Activated CD8-positive, alpha-beta T cell treated with anti-CD3 and anti-CD28 coated beads for 36 hours (primary cell): ENCODE results near the gene VPS9D1. TPM values are rescaled to one million over a fixed set of nuclear protein-coding genes. Genes with fewer than 3 reads are reported as not detected.
"Not testable (repeated sequence)": the region's sequence is repeated elsewhere in the genome, so short reads cannot be mapped to it uniquely, and the experiment has no call there.

Source experiments
- ATAC-seq: fragments of 200-7000 bp; cut with Tn5 transposase; one replicate; pipeline ENCODE4 v1.10.0; 2021; ENCODE audit warnings: mild to moderate bottlenecking, moderate library complexity
- CTCF ChIA-PET: fragments of 350-600 bp; sonication (Branson Sonifier 250); formaldehyde crosslinking; loops from one replicate; lab custom pipeline; 2021; ENCODE audit warnings: antibody characterized with exemption; lab: Charles Lee
- POLR2A ChIA-PET: fragments of 350-600 bp; sonication (Branson Sonifier 250); formaldehyde crosslinking; loops from one replicate; lab custom pipeline; 2021; ENCODE audit warnings: antibody characterized with exemption; lab: Charles Lee
- DNase-seq: peaks from one replicate; pipeline ENCODE4 v3.0.0-alpha.2; 2020
- H3K27ac Mint-ChIP-seq: one replicate; pipeline ENCODE4 v1.8.0; 2021; ENCODE audit warnings: mild to moderate bottlenecking, mixed read lengths
- H3K27me3 Mint-ChIP-seq: one replicate; pipeline ENCODE4 v1.8.0; 2021; ENCODE audit warnings: mixed read lengths
- H3K36me3 Mint-ChIP-seq: one replicate; pipeline ENCODE4 v1.8.0; 2021; ENCODE audit warnings: low read depth, mixed read lengths
- H3K4me1 Mint-ChIP-seq: one replicate; pipeline ENCODE4 v1.8.0; 2021; ENCODE audit warnings: low read depth, mixed read lengths
- H3K4me3 Mint-ChIP-seq: one replicate; pipeline ENCODE4 v1.8.0; 2021; ENCODE audit warnings: mild to moderate bottlenecking, moderate library complexity, mixed read lengths
- H3K9me3 Mint-ChIP-seq: one replicate; pipeline ENCODE4 v1.8.0; 2021; ENCODE audit warnings: mixed read lengths
- CTCF ChIP-seq: fragments of 200-600 bp; IDR thresholded peaks from one replicate; pipeline ENCODE4 v1.8.0; 2022; ENCODE audit warnings: antibody characterized with exemption, mild to moderate bottlenecking
- intact Hi-C: fragments of 100-400 bp; cut with micrococcal nuclease; formaldehyde crosslinking; loops from one replicate; pipeline ENCODE4 v1.10.0; 2022
- total RNA-seq, 2 experiments: library from RNA; stranded (reverse); gene quantifications; one replicate each; pipeline ENCODE4 v1.2.3, GENCODE V29; 2021

Gene VPS9D1
- total RNA-seq, 2 experiments from 2014 or later: 1.5 to 1.6 TPM

- Mint-ChIP-seq H3K9me3 (no peaks in the 10 kb centered on the region), H3K27ac (no peak overlapping the region), H3K4me1 (peaks cover 21% of the 10 kb centered on the region), H3K27me3 (no peaks in the 10 kb centered on the region), H3K36me3 (no peaks in the 10 kb centered on the region), H3K4me3 (no peak overlapping the region)
- CTCF ChIA-PET: no interaction called here
- TF ChIP-seq CTCF: no peak
- no peak for ATAC-seq
- intact Hi-C loops: no loop called here
- no peak for DNase-seq
- POLR2A ChIA-PET: no interaction called here
Measured at GRCh38 chr16:89672177-89672941, 48.3 kb downstream of the VPS9D1 start.

- H3K4me3 Mint-ChIP-seq, intact Hi-C loops, H3K27me3 Mint-ChIP-seq, H3K36me3 Mint-ChIP-seq, DNase-seq, ATAC-seq, H3K27ac Mint-ChIP-seq, H3K9me3 Mint-ChIP-seq, CTCF ChIA-PET: not testable (repeated sequence)
- POLR2A ChIA-PET: interaction anchor here (1.6 kb wide), 1 partner anchor 13 kb away, joined by 5 read pairs; no protein-coding TSS in a partner anchor
- H3K4me1 Mint-ChIP-seq: peaks cover 21% of the 10 kb centered on the region
Measured at GRCh38 chr16:89671565-89671964, 49.1 kb downstream of the VPS9D1 start.

GRCh38 chr16:89670496-89671431 is 49.9 kb downstream of the VPS9D1 start:
- TF ChIP-seq CTCF: no peak
- Mint-ChIP-seq H3K4me1 (peaks cover 21% of the 10 kb centered on the region), H3K27ac (no peak overlapping the region), H3K36me3 (no peaks in the 10 kb centered on the region), H3K27me3 (no peaks in the 10 kb centered on the region), H3K4me3 (no peak overlapping the region), H3K9me3 (no peaks in the 10 kb centered on the region)
- ATAC-seq: peak; percentile 34
- POLR2A ChIA-PET: interaction anchor here (0.7 to 1.6 kb wide), 3 partner anchors 9 to 16 kb away, joined by 3 to 5 read pairs (median 4); partner anchors contain the start of gene CDK10
- CTCF ChIA-PET: no interaction called here
- DNase-seq: no peak
- intact Hi-C loops: no loop called here

- Mint-ChIP-seq H3K9me3 (no peaks in the 10 kb centered on the region), H3K27ac (no peak overlapping the region), H3K27me3 (no peaks in the 10 kb centered on the region), H3K4me3 (no peak overlapping the region), H3K4me1 (peaks cover 21% of the 10 kb centered on the region), H3K36me3 (no peaks in the 10 kb centered on the region)
- no peak for TF ChIP-seq CTCF
- ChIA-PET POLR2A (interaction anchor here (1.5 kb wide), 1 partner anchor 17 kb away, joined by 4 read pairs; the partner anchor contains the start of gene CDK10), CTCF (no interaction called here)
- ATAC-seq (no peak), DNase-seq (no peak)
- intact Hi-C loops: no loop called here
Measured at GRCh38 chr16:89669755-89670154, 50.9 kb downstream of the VPS9D1 start.

- Mint-ChIP-seq H3K27me3 (no peaks in the 10 kb centered on the region), H3K4me3 (no peak overlapping the region), H3K4me1 (peaks cover 21% of the 10 kb centered on the region), H3K27ac (no peak overlapping the region), H3K9me3 (no peaks in the 10 kb centered on the region), H3K36me3 (no peaks in the 10 kb centered on the region)
- POLR2A ChIA-PET: no interaction called here
- intact Hi-C loops: no loop called here
- ATAC-seq (no peak), DNase-seq (no peak)
- CTCF ChIA-PET: interaction anchor here (1.0 kb wide), 2 partner anchors 9 to 93 kb away, joined by 3 read pairs; partner anchors contain the start of gene CPNE7
- TF ChIP-seq CTCF: no peak
Measured at GRCh38 chr16:89668790-89669158, 51.9 kb downstream of the VPS9D1 start.
